Activated gamma-delta T cell treated with anti-CD3 and anti-CD28 coated beads, Interleukin-2, amount 50 U/mL, for 16 hours (primary cell): Measurements from ENCODE around the gene AMDHD2.
"Not testable (repeated sequence)": the region's sequence is repeated elsewhere in the genome, so short reads cannot be mapped to it uniquely, and the experiment has no call there.

ENCODE experiments used
- DNase-seq: peaks from one replicate; pipeline ENCODE4 v3.0.0-alpha.2; 2020; ENCODE audit warnings: low read depth

The AMDHD2 gene

DNA sequence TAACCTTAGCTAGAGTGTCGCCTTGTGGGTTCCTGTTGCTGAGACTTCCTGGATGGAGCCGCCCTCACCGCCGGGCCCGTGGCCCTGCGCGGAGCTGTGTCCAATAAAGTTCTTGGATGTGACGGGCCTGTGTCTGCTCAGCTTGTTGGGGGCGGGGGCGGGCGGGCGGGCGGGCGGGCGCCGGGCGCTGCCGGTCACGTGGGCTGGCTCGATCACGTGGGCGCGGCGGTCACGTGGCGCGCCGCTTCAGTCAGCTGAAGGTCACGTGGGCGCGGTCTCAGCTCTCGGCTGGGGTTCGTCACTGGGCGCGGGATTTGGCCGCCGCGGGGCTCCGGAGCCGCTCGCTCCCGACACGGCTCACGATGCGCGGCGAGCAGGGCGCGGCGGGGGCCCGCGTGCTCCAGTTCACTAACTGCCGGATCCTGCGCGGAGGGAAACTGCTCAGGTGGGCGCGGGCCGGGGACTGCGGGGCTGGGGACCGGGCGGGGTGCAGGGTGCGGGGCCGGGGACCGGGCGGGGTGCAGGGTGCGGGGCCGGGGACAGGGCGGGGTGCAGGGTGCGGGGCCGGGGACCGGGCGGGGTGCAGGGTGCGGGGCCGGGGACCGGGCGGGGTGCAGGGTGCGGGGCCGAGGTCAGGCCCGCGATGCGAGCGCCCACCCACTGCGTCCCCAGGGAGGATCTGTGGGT, at the start of gene AMDHD2:
Gene AMDHD2, plus strand, starts transcription at position 275 of the 687 bp plus-strand sequence. Its CDS starts 88 bp downstream, at position 363.
- peak; percentile 80 for DNase-seq

DNA sequence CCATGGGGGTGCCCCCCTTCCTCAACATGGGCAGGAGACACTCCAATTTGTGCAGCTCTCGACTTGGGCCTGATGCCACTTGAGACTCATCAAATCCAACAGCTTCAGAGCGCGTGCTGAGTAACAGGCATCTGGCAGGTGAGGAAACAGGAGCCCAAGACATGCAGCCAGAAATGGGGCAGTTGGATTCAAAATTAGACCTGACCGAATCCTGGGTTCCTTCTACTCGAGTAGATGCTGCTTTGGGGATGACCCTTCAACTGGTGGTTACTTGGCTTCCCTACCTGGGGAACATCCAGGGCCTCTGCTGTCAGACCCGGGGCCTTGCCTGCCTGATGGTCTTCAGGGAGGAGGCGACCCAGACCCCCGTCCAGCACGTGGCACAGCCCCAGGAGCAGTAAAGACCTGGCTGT, 49.6 kb upstream of the AMDHD2 start:
- DNase-seq: no peak

GRCh38 chr16:2471016-2471652, 49.0 kb upstream of the AMDHD2 start, which contains the start of gene NTN3:
Gene NTN3, plus strand, starts transcription at chr16:2471297. Its CDS starts 405 bp downstream, at chr16:2471702.
- no peak for DNase-seq

- no peak for DNase-seq
Measured at GRCh38 chr16:2471653-2472487, 48.3 kb upstream of the AMDHD2 start.

- no peak for DNase-seq
Measured at GRCh38 chr16:2472488-2472864, 47.7 kb upstream of the AMDHD2 start.

GRCh38 chr16:2472885-2473445, 47.2 kb upstream of the AMDHD2 start:
- no peak for DNase-seq

DNA sequence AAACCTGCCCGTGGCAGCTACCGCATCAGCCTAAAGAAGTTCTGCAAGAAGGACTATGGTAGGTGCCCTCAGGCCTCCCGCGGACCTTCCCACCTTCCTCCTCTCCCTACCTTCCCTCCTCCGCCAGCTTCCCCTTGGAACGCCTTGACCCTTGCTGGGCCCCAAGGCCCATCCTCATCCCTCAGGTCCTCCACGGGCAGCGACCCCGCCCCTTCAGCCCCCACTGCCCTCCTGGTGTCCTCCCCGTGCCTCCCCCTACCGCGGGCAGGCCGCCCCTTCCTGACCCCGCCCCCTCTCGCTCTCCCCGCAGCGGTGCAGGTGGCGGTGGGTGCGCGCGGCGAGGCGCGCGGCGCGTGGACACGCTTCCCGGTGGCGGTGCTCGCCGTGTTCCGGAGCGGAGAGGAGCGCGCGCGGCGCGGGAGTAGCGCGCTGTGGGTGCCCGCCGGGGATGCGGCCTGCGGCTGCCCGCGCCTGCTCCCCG, 46.7 kb upstream of the AMDHD2 start:
- no peak for DNase-seq

GRCh38 chr16:2473999-2474876, 45.9 kb upstream of the AMDHD2 start:
- DNase-seq: no peak

DNA sequence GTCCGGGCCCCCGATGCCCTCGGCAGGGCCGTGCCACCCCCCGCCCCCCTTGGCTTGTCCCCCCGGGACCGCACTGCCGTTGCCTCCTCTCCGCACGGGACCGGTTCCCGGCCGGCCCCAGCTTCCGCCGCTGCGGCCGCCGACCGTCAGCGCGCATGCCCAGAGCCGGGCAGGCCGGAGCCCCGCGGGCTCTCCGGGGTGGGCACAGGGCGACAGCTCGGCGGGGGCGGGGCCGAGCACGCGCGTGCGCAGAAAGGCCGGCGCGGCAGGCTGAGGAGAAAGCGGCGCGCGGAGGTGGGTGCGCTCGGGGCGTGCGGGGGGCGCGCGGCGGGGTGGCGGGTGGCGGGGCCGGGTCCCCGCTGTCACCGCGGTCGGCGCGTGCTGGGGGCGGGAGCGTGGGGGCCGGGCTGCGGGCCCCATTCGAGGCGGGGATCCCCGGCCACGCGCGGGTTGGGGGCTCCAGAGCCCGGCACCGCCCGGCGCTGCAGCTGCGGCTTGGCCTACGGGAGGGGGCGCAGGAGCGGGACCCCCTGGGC, 45.2 kb upstream of the AMDHD2 start, which contains the start of gene TBC1D24:
Gene TBC1D24, plus strand, starts transcription at position 251 of the 536 bp plus-strand sequence. CDS start 21,022 bp downstream, outside the sequence.
- peak; percentile 72 for DNase-seq

GRCh38 chr16:2475413-2476344, 44.5 kb upstream of the AMDHD2 start:
- DNase-seq: no peak

DNA sequence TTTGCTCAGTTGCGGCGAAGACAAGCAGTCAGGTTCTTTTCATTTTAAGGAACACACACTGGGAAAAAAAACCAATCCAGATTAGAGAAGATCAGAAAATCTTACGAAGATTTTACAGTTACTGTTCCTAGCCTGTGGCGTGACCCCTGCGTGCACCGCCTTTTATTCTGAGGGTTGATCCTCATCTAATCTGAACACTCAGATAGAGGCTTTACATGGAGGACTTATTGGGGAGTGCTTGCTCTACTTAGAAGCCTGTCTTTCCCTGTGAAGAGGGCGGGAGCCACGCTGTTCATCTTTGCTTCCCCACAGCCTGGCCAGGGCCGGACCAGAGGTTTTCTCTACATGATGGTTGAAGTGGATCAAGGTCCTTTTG, 43.8 kb upstream of the AMDHD2 start:
- no peak for DNase-seq

GRCh38 chr16:2476741-2477140, 43.4 kb upstream of the AMDHD2 start:
- DNase-seq: no peak

DNA sequence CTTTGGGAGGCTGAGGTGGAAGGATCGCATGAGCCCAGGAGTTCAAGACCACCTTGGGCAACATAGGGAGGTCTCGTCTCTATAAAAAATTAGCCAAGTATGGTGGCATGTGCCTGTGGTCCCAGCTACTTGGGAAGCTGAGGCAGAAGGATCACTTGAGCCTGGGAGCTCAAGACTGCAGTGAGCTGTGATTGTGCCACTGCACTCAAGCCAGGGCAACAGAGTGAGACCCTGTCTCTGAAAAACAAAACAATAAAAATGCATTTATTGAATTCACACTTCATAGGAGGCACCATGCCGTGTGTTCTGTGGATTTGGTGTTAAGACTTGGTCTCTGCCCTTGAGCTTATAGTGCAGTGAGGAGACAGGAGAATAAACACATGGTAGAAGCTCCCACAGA, 42.8 kb upstream of the AMDHD2 start:
- no peak for DNase-seq

DNA sequence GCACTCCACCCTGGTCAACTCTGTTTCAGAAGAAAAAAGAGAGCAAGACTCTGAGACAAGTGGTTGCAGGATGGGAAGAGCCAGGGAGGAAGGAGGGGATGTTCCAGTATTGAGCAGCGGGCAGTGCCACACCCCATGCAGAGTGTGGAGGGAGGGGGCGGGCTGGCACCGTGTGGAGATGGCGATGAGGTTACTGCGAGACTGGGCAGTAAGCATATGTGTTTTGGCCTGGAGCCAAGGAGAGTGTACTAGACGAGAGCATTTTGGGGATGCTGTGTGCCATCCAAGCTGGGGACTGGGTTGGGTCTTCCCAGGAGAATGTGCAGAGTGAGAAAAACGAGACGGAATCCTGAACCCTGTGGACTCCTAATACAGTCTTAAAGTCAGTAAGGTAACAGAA, 41.9 kb upstream of the AMDHD2 start:
- DNase-seq: no peak

- not testable (repeated sequence) for DNase-seq
Measured at GRCh38 chr16:2479996-2480395, 40.2 kb upstream of the AMDHD2 start.

- DNase-seq: no peak
Measured at GRCh38 chr16:2480948-2481347, 39.2 kb upstream of the AMDHD2 start.

GRCh38 chr16:2481676-2482075, 38.5 kb upstream of the AMDHD2 start:
- no peak for DNase-seq

DNA sequence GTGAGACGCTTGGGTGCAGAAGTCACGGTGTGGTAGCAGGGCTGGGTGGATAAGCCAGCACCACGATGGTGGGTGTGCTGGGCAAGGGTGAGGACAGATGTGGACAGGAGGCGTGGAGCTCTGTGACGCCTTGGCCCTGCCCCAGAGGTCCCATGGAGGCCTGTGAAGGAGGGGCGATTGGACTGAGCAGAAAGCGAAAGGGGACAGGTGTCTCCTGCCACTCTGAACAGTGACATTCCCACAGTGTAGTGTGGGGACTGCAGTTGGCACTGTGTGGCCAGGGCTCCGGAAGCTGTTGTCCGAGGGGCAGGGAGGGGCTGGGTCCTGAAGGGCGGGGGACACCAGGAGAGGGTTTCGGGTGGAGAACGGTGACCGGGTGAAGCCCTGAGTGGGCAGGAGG, 37.9 kb upstream of the AMDHD2 start:
- no peak for DNase-seq

GRCh38 chr16:2482708-2483534, 37.2 kb upstream of the AMDHD2 start:
- DNase-seq: no peak
